RWPE1 (cell line): ENCODE data around the gene HOXA7.

Source experiments
- CTCF ChIA-PET: fragments of 350-600 bp; sonication (Branson Sonifier 250); formaldehyde crosslinking; extraction: SDS; loops from one replicate; lab custom pipeline; 2021; lab: Yijun Ruan, JAX
- POLR2A ChIA-PET: fragments of 400-600 bp; formaldehyde crosslinking; extraction: SDS; loops from one replicate; lab custom pipeline; 2020; ENCODE audit warnings: antibody characterized with exemption; ENCODE audit not compliant: low non-redundant PET; lab: Yijun Ruan, JAX
- DNase-seq: peaks from one replicate; pipeline ENCODE4 v3.0.0; 2012; ENCODE audit warnings: low spot score
- H3K27ac ChIP-seq: fragments of 450-650 bp; 2 replicates; pipeline ENCODE4 v1.5.1; 2017
- TF ChIP-seq, protein P1 (sequence below): fragments of 450-650 bp; conservative IDR thresholded peaks from 2 replicates; pipeline ENCODE4 v1.5.1; 2017; ENCODE audit warnings: low read depth, mild to moderate bottlenecking

HOXA7 gene

DNA sequence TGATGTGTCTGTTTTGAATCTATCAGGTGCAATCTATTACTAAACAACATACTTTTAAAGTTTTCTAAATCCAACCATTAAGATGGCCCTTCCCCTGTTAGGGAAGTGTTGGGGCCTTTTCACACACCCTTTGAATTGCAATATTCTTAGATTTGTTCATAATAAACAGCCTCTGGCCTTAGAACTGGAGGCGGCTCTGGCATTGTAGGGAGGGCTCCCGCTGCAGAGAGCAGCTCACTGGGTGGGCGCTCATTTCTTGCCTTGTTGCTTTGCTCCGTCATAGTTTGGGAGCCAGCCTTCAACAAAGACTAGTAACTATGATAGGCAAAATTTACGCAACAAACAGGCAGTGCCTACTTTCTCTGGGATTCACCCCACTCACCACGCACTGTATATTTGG is 21.9 kb upstream of the HOXA7 start:
- no peak for DNase-seq
- POLR2A ChIA-PET, result interaction anchor here (0.6 kb wide), 1 partner anchor 78 kb away, joined by 3 read pairs; no protein-coding TSS in a partner anchor

DNA sequence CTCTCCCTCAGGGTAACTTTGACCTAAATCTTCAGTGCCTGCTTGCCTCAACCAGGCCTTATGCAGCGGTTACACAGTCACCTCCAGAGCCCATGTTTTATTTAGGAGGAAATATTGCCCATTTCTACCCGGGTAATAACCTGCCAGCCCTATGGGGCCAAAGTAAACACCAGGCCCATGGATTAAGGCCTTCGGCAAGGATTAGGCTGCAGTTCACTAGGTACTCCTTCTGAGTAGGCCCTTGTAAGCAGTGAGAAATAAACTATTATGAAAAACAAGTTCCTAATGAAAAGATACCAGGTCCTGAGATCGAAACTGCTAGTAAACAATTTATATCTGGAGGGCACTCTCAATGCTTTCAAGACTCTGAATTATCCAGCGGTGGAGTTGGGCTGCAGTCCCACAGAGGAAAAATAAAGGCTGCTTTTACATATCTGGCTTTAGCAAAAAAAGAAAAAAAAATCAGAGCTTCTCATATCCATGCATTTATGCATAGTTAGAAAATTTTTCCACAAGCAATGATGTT is 21.4 kb upstream of the HOXA7 start:
- TF ChIP-seq, protein P1, sequence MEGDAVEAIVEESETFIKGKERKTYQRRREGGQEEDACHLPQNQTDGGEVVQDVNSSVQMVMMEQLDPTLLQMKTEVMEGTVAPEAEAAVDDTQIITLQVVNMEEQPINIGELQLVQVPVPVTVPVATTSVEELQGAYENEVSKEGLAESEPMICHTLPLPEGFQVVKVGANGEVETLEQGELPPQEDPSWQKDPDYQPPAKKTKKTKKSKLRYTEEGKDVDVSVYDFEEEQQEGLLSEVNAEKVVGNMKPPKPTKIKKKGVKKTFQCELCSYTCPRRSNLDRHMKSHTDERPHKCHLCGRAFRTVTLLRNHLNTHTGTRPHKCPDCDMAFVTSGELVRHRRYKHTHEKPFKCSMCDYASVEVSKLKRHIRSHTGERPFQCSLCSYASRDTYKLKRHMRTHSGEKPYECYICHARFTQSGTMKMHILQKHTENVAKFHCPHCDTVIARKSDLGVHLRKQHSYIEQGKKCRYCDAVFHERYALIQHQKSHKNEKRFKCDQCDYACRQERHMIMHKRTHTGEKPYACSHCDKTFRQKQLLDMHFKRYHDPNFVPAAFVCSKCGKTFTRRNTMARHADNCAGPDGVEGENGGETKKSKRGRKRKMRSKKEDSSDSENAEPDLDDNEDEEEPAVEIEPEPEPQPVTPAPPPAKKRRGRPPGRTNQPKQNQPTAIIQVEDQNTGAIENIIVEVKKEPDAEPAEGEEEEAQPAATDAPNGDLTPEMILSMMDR, result no peak
- CTCF ChIA-PET, result interaction anchor here (1.7 kb wide), 1 partner anchor 12 kb away, joined by 5 read pairs; no protein-coding TSS in a partner anchor
- peak overlapping the region; percentile 95 for H3K27ac ChIP-seq
- no peak for DNase-seq
- POLR2A ChIA-PET, result no interaction called here

More for the DNA sequence above, 21.9 kb upstream of the HOXA7 start:
- TF ChIP-seq, protein P1, result no peak
- CTCF ChIA-PET, result interaction anchor here (0.7 to 2.5 kb wide), 4 partner anchors 9 to 462 kb away, joined by 5 to 30 read pairs (median 6); no protein-coding TSS in a partner anchor
- peak overlapping the region; percentile 89 for H3K27ac ChIP-seq

DNA sequence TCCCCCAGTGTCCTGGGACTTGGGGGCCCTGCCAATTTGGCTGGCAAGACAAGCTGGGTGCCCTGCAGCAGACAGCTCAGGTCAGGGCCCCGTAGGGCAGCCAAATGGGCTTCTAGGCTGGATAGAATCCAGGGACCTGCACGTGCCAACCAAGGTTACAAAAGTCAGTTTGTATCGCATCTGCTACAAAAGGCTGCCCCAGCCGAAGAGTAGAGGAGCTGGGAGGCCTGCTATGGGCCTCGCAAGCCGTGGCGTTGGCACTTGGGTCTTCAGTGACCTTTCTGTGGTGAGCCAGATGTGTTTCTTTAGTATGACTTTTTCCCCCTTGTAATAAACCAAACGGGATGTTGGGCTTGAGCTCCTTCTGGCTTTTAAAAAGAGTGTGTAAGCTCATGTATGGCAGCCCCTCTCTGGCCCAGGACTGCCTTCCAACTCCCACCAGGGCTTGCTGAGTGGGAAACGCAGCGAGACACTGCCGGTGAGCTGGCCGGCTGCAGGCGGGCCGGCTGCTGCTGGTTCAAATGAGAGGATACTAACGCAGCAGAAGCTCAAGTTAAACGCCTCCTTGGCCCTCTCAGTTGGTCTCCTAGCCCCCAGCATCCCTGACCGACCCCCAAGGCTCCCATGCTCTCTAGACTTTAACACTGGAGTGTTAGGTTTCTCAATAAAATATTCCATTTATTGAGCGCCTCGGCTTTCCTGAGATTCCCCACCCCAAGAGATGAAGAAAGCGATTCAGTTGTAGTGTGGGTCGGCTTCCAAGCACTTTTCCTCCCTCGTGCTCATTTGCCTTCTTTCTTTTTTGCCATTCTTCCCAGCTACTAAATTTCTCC is 20.7 kb upstream of the HOXA7 start:
- CTCF ChIA-PET, result no interaction called here
- peak overlapping the region; percentile 95 for H3K27ac ChIP-seq

DNA sequence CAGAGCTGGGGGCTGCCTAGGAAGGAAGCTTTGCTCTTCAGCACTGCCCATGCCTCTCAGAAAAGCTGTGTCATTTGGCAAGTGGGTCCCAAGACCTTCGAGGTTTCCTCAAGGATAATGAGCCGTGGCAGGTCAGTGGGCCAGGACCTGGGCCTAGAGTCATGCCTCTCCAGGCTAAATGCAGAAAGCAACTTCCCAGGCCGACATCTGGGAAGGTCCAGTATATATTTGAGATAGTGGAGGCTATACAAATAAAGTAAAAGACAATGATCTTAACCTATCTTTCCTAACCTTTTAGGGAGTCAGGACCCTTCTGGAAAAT is 20.0 kb upstream of the HOXA7 start:
- H3K27ac ChIP-seq, result peak overlapping the region; percentile 95
- CTCF ChIA-PET, result interaction anchor here (0.7 kb wide), 1 partner anchor 9 kb away, joined by 3 read pairs; the partner anchor contains the start of gene HOXA11
- DNase-seq, result no peak
- TF ChIP-seq, protein P1, result no peak
- POLR2A ChIA-PET, result no interaction called here

More for the DNA sequence above, 20.7 kb upstream of the HOXA7 start:
- POLR2A ChIA-PET, result no interaction called here
- TF ChIP-seq, protein P1, result no peak
- no peak for DNase-seq

DNA sequence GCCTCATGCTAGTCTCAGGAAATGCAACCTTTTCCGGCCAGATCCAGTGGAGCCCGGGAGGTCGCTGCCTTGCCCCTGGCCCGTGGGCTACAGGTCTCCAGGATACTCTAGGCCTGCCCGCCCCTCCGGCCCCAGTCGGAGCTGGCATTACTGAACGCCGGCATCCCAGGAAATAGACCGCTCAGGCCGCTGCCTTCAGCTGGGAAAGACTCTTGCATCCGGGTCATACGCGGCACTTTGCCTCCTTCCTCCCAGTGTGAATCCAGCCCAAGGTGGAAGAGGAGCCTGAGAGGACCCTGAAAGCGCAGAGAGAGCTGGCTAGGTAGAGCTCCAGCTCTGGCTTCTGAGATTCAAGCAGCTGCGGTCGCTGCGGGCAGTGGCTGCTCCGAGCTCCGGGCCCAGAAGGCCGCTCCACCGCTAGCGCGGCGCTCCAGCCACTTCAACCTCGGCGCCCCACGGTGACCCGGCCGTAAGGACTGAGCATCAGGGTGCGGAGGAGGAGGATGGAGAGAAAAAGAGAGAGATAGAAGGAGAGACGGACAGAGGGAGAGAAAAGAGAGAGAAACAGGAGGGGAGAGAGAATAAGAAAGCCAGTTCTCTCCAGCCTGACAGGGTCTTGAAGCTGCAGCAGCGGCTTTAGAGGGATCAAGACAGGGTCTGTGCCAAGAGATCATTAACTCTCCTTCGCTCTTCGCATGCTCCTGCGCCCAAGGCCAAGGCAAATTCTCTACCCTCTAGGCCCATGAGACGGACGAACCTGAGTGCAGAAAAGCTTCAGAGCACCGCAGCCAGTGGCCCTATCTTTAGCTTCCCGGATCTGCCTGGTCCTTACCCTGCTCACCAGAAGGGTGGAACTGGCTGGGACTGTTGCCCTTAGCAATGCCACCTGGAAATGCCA is 19.4 kb upstream of the HOXA7 start:
- CTCF ChIA-PET, result interaction anchor here (0.7 to 2.1 kb wide), 4 partner anchors 8 to 569 kb away, joined by 3 to 7 read pairs (median 3); partner anchors contain the start of gene HOXA11
- no peak for DNase-seq

More for the DNA sequence above, 19.4 kb upstream of the HOXA7 start:
- TF ChIP-seq, protein P1, result no peak
- H3K27ac ChIP-seq, result peak overlapping the region; percentile 95
- POLR2A ChIA-PET, result no interaction called here
